ENCODE data around the gene PBX2.
"Not testable (repeated sequence)": the region's sequence is repeated elsewhere in the genome, so short reads cannot be mapped to it uniquely, and the experiment has no call there.

The PBX2 gene

GRCh38 chr6:32187009-32187709, 2.8 kb downstream of the PBX2 start:
- no peak for DNase-seq (ENCODE audit: low spot score)
- in situ Hi-C loops (cut with MboI; ENCODE audit: low sequenced_read_pairs, unreplicated experiment): no loop called here
- TF ChIP-seq CTCF (IDR thresholded peaks at IDR 0.05; ENCODE audit: borderline replicate concordance, control extremely low read depth, extremely low read depth, insufficient read depth, missing control alignments): no peak

- in situ Hi-C loops (cut with MboI; ENCODE audit: low sequenced_read_pairs, unreplicated experiment); DNase-seq (ENCODE audit: low spot score): not testable (repeated sequence)
Observed at GRCh38 chr6:32186151-32186840, 3.7 kb downstream of the PBX2 start.

GRCh38 chr6:32185681-32186131, 4.3 kb downstream of the PBX2 start:
- DNase-seq (ENCODE audit: low spot score); in situ Hi-C loops (cut with MboI; ENCODE audit: low sequenced_read_pairs, unreplicated experiment): not testable (repeated sequence)

- in situ Hi-C loops (cut with MboI; ENCODE audit: low sequenced_read_pairs, unreplicated experiment): no loop called here
- TF ChIP-seq CTCF (IDR thresholded peaks at IDR 0.05; ENCODE audit: borderline replicate concordance, control extremely low read depth, extremely low read depth, insufficient read depth, missing control alignments): no peak
Observed at GRCh38 chr6:32184084-32184640, 5.8 kb downstream of the PBX2 start, which contains the start of gene AGER. TSS of gene AGER (minus strand) at chr6:32184253. CDS start at chr6:32184222, 31 bp downstream.

GRCh38 chr6:32183483-32184083, 6.4 kb downstream of the PBX2 start:
- DNase-seq (ENCODE audit: low spot score): no peak
- no peak for TF ChIP-seq CTCF (IDR thresholded peaks at IDR 0.05; ENCODE audit: borderline replicate concordance, control extremely low read depth, extremely low read depth, insufficient read depth, missing control alignments)
- in situ Hi-C loops (cut with MboI; ENCODE audit: low sequenced_read_pairs, unreplicated experiment): no loop called here

More at GRCh38 chr6:32184084-32184640, 5.8 kb downstream of the PBX2 start, which contains the start of gene AGER:
- DNase-seq (ENCODE audit: low spot score): no peak

- no peak for DNase-seq (ENCODE audit: low spot score)
- in situ Hi-C loops (cut with MboI; ENCODE audit: low sequenced_read_pairs, unreplicated experiment): no loop called here
- TF ChIP-seq CTCF (IDR thresholded peaks at IDR 0.05; ENCODE audit: borderline replicate concordance, control extremely low read depth, extremely low read depth, insufficient read depth, missing control alignments): no peak
Observed at GRCh38 chr6:32183030-32183429, 7.0 kb downstream of the PBX2 start.

- no peak for DNase-seq (ENCODE audit: low spot score)
- TF ChIP-seq CTCF (IDR thresholded peaks at IDR 0.05; ENCODE audit: borderline replicate concordance, control extremely low read depth, extremely low read depth, insufficient read depth, missing control alignments): no peak
- in situ Hi-C loops (cut with MboI; ENCODE audit: low sequenced_read_pairs, unreplicated experiment): no loop called here
Observed at GRCh38 chr6:32182555-32182981, 7.4 kb downstream of the PBX2 start.

Measured in GM13976 (cell line).